ENCODE data around the gene FXYD6.

The FXYD6 gene

GRCh38 chr11:117917591-117918151, 41.2 kb upstream of the FXYD6 start:
- no peaks in the 10 kb centered on the region for H3K9me3 ChIP-seq (ENCODE audit: low read length)
- H3K36me3 ChIP-seq (ENCODE audit: insufficient read depth, low read length) = no peaks in the 10 kb centered on the region
- H3K4me1 ChIP-seq (ENCODE audit: insufficient read depth, low read length) = no peaks in the 10 kb centered on the region
- H3K27ac ChIP-seq (ENCODE audit: low read depth, low read length) = no peak overlapping the region
- H3K9ac ChIP-seq (ENCODE audit: low read length) = no peak overlapping the region
- no peaks in the 10 kb centered on the region for H3K27me3 ChIP-seq (ENCODE audit: control insufficient read depth in 1 of 2, insufficient read depth in 2 of 2, low read length in 2 of 2)
- H3K4me3 ChIP-seq (ENCODE audit: low read depth in 1 of 2, low read length in 2 of 2) = no peak overlapping the region

DNA sequence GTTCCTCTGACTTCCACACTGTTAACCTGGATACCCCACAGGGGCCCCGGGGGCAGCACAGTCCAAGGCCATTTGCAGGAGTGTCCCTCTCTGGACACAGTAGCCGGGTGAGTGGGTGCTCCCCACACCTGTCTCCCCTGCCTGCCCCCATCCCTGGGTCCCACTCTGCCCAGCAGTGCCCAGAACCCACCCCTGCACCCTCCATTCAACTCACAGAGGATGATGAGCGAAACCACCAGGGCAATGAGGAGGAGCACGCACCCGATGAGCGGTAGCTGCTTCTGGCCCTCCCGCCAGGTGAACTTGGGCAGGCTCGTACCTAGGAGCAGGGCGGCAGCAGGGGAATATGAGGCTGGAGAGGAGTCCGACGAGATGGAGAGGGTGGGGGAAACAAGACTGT, 40.5 kb upstream of the FXYD6 start:
- no peaks in the 10 kb centered on the region for H3K27me3 ChIP-seq (ENCODE audit: control insufficient read depth in 1 of 2, insufficient read depth in 2 of 2, low read length in 2 of 2)
- no peak overlapping the region for H3K4me3 ChIP-seq (ENCODE audit: low read depth in 1 of 2, low read length in 2 of 2)
- H3K4me1 ChIP-seq (ENCODE audit: insufficient read depth, low read length) = no peaks in the 10 kb centered on the region
- H3K9me3 ChIP-seq (ENCODE audit: low read length) = no peaks in the 10 kb centered on the region
- no peak overlapping the region for H3K27ac ChIP-seq (ENCODE audit: low read depth, low read length)
- H3K9ac ChIP-seq (ENCODE audit: low read length) = no peak overlapping the region
- H3K36me3 ChIP-seq (ENCODE audit: insufficient read depth, low read length) = no peaks in the 10 kb centered on the region

- H3K36me3 ChIP-seq (ENCODE audit: insufficient read depth, low read length) = no peaks in the 10 kb centered on the region
- no peak overlapping the region for H3K27ac ChIP-seq (ENCODE audit: low read depth, low read length)
- H3K4me3 ChIP-seq (ENCODE audit: low read depth in 1 of 2, low read length in 2 of 2) = no peak overlapping the region
- no peak overlapping the region for H3K9ac ChIP-seq (ENCODE audit: low read length)
- no peaks in the 10 kb centered on the region for H3K9me3 ChIP-seq (ENCODE audit: low read length)
- H3K4me1 ChIP-seq (ENCODE audit: insufficient read depth, low read length) = no peaks in the 10 kb centered on the region
- no peaks in the 10 kb centered on the region for H3K27me3 ChIP-seq (ENCODE audit: control insufficient read depth in 1 of 2, insufficient read depth in 2 of 2, low read length in 2 of 2)
These were observed 39.3 kb upstream of the FXYD6 start for GRCh38 chr11:117915672-117916235.

GRCh38 chr11:117914991-117915618, 38.6 kb upstream of the FXYD6 start:
- H3K27ac ChIP-seq (ENCODE audit: low read depth, low read length) = no peak overlapping the region
- no peaks in the 10 kb centered on the region for H3K36me3 ChIP-seq (ENCODE audit: insufficient read depth, low read length)
- H3K9me3 ChIP-seq (ENCODE audit: low read length) = no peaks in the 10 kb centered on the region
- no peaks in the 10 kb centered on the region for H3K4me1 ChIP-seq (ENCODE audit: insufficient read depth, low read length)
- no peak overlapping the region for H3K9ac ChIP-seq (ENCODE audit: low read length)
- no peak overlapping the region for H3K4me3 ChIP-seq (ENCODE audit: low read depth in 1 of 2, low read length in 2 of 2)
- H3K27me3 ChIP-seq (ENCODE audit: control insufficient read depth in 1 of 2, insufficient read depth in 2 of 2, low read length in 2 of 2) = no peaks in the 10 kb centered on the region

DNA sequence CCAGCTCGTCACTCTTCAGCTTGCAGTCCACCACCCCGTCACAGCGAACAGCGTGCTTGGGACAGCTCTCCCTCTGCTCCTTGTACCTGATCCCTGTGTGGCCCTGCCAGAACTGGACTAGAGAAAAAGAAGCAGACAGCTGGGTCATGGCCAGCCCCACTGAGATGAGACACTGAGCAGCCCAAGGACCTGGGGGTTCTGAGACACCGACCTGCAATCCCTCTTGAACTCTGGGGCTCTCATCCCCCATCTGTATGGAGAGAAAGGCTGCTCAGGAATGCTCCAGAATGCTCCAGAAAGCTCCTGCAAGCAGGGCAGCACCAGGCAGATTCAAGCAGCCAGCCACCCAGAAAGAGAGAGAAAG, 37.9 kb upstream of the FXYD6 start:
- Histone ChIP-seq H3K27me3 (ENCODE audit: control insufficient read depth in 1 of 2, insufficient read depth in 2 of 2, low read length in 2 of 2) (no peaks in the 10 kb centered on the region), H3K4me3 (ENCODE audit: low read depth in 1 of 2, low read length in 2 of 2) (no peak overlapping the region), H3K9ac (ENCODE audit: low read length) (no peak overlapping the region), H3K27ac (ENCODE audit: low read depth, low read length) (no peak overlapping the region), H3K9me3 (ENCODE audit: low read length) (no peaks in the 10 kb centered on the region), H3K4me1 (ENCODE audit: insufficient read depth, low read length) (no peaks in the 10 kb centered on the region), H3K36me3 (ENCODE audit: insufficient read depth, low read length) (no peaks in the 10 kb centered on the region)

DNA sequence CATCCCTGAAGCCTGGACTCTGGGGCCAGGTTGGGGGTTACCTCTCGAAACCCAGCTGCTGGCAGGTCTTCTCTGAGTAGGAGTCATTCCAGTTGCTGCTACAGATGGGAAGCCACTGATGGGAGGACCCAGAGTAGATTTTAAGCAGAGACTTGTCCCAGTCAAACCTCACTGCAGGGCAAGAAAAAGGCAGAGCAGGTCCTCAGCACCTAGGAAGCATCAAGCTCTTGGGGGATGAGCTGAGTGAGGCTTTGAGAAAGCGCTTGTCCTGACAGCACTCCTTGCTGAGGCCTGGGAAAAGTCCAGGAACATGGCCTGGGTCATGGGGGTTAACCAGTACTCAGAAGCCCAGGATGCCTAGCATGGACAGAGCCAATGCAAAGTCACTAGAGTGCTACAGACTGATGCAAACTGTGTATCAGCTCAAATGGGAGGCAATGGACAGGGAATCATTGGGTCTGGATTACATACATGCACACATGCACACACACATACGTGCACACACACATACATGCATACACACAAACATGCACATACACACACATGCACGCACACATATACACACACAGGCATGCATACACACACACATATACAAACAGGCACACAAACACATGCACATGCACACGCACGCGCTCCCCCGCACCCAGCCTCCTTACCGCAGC, 37.4 kb upstream of the FXYD6 start:
- H3K27me3 ChIP-seq (ENCODE audit: control insufficient read depth in 1 of 2, insufficient read depth in 2 of 2, low read length in 2 of 2) = no peaks in the 10 kb centered on the region
- no peak overlapping the region for H3K9ac ChIP-seq (ENCODE audit: low read length)
- no peaks in the 10 kb centered on the region for H3K4me1 ChIP-seq (ENCODE audit: insufficient read depth, low read length)
- H3K27ac ChIP-seq (ENCODE audit: low read depth, low read length) = no peak overlapping the region
- no peaks in the 10 kb centered on the region for H3K36me3 ChIP-seq (ENCODE audit: insufficient read depth, low read length)
- H3K4me3 ChIP-seq (ENCODE audit: low read depth in 1 of 2, low read length in 2 of 2) = no peak overlapping the region
- H3K9me3 ChIP-seq (ENCODE audit: low read length) = no peaks in the 10 kb centered on the region

DNA sequence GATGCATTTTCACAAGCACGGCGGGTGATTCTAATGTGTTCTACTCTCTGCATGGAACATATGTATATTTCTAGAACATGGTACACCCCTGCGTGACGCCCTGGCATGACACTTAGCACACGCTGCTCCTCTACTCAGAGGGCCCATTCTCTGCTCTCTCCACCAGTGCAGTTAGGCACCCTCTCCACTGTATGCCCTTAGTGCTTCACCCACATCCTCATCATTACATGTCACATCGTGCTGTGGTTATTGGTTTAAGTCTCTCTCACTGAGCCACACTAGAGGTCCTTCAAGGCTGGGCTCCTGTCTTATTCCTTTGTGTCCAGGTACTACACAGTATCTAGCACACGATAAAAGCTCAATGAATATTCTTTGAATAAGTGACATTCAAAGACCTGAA, 36.0 kb upstream of the FXYD6 start:
- Histone ChIP-seq H3K4me1 (ENCODE audit: insufficient read depth, low read length) (peaks cover 4% of the 10 kb centered on the region), H3K9me3 (ENCODE audit: low read length) (no peaks in the 10 kb centered on the region), H3K36me3 (ENCODE audit: insufficient read depth, low read length) (no peaks in the 10 kb centered on the region), H3K4me3 (ENCODE audit: low read depth in 1 of 2, low read length in 2 of 2) (no peak overlapping the region), H3K27me3 (ENCODE audit: control insufficient read depth in 1 of 2, insufficient read depth in 2 of 2, low read length in 2 of 2) (no peaks in the 10 kb centered on the region), H3K9ac (ENCODE audit: low read length) (no peak overlapping the region), H3K27ac (ENCODE audit: low read depth, low read length) (no peak overlapping the region)

GRCh38 chr11:117911694-117912093, 35.2 kb upstream of the FXYD6 start:
- no peaks in the 10 kb centered on the region for H3K36me3 ChIP-seq (ENCODE audit: insufficient read depth, low read length)
- no peak overlapping the region for H3K9ac ChIP-seq (ENCODE audit: low read length)
- H3K27me3 ChIP-seq (ENCODE audit: control insufficient read depth in 1 of 2, insufficient read depth in 2 of 2, low read length in 2 of 2) = no peaks in the 10 kb centered on the region
- H3K4me3 ChIP-seq (ENCODE audit: low read depth in 1 of 2, low read length in 2 of 2) = no peak overlapping the region
- H3K27ac ChIP-seq (ENCODE audit: low read depth, low read length) = no peak overlapping the region
- no peaks in the 10 kb centered on the region for H3K9me3 ChIP-seq (ENCODE audit: low read length)
- H3K4me1 ChIP-seq (ENCODE audit: insufficient read depth, low read length) = peaks cover 10% of the 10 kb centered on the region

DNA sequence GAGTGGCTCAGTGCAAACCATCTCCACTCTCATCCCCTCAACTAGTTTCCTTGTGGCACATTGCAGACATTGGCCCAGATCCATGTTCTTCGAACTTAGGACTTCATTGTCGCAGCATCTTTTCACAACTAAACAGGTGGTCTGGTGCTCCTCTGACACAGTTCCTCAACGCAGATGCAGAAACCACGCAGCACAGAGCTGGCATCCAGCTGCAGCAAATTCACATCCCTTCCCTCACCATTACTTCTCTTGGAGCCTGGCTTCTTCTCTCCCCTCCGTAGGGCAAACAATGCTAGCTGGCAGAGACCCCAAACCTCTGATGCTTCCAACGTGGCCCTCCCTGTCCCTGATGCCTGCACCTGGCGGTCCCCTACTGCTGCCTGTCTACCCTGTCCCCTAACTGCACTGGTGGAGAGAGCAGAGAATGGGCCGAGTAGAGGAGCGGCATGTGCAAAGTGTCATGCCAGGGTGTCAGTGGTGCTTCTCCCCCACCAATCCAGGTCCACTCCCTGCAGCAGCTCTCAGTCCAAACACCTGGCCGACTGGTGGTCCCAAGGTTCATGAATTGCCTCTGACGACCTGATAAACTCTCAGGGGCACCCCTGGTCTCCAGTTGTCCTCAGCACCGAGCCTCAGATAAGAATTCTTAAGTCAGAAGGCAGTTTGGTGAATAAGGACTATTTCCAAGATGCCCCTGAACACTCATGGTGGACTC, 34.6 kb upstream of the FXYD6 start:
- no peak overlapping the region for H3K27ac ChIP-seq (ENCODE audit: low read depth, low read length)
- no peaks in the 10 kb centered on the region for H3K36me3 ChIP-seq (ENCODE audit: insufficient read depth, low read length)
- no peak overlapping the region for H3K4me3 ChIP-seq (ENCODE audit: low read depth in 1 of 2, low read length in 2 of 2)
- H3K9ac ChIP-seq (ENCODE audit: low read length) = no peak overlapping the region
- H3K4me1 ChIP-seq (ENCODE audit: insufficient read depth, low read length) = peaks cover 10% of the 10 kb centered on the region
- no peaks in the 10 kb centered on the region for H3K9me3 ChIP-seq (ENCODE audit: low read length)
- no peaks in the 10 kb centered on the region for H3K27me3 ChIP-seq (ENCODE audit: control insufficient read depth in 1 of 2, insufficient read depth in 2 of 2, low read length in 2 of 2)

- H3K9ac ChIP-seq (ENCODE audit: low read length) = no peak overlapping the region
- peaks cover 10% of the 10 kb centered on the region for H3K4me1 ChIP-seq (ENCODE audit: insufficient read depth, low read length)
- no peaks in the 10 kb centered on the region for H3K9me3 ChIP-seq (ENCODE audit: low read length)
- H3K27ac ChIP-seq (ENCODE audit: low read depth, low read length) = no peak overlapping the region
- no peaks in the 10 kb centered on the region for H3K36me3 ChIP-seq (ENCODE audit: insufficient read depth, low read length)
- H3K27me3 ChIP-seq (ENCODE audit: control insufficient read depth in 1 of 2, insufficient read depth in 2 of 2, low read length in 2 of 2) = no peaks in the 10 kb centered on the region
- H3K4me3 ChIP-seq (ENCODE audit: low read depth in 1 of 2, low read length in 2 of 2) = no peak overlapping the region
These were observed 34.1 kb upstream of the FXYD6 start for GRCh38 chr11:117910525-117910924.

- Histone ChIP-seq H3K9me3 (ENCODE audit: low read length) (no peaks in the 10 kb centered on the region), H3K27me3 (ENCODE audit: control insufficient read depth in 1 of 2, insufficient read depth in 2 of 2, low read length in 2 of 2) (no peaks in the 10 kb centered on the region), H3K27ac (ENCODE audit: low read depth, low read length) (no peak overlapping the region), H3K4me1 (ENCODE audit: insufficient read depth, low read length) (peaks cover 10% of the 10 kb centered on the region), H3K36me3 (ENCODE audit: insufficient read depth, low read length) (no peaks in the 10 kb centered on the region), H3K4me3 (ENCODE audit: low read depth in 1 of 2, low read length in 2 of 2) (no peak overlapping the region), H3K9ac (ENCODE audit: low read length) (no peak overlapping the region)
These were observed 33.3 kb upstream of the FXYD6 start for GRCh38 chr11:117909611-117910382.

Data from muscle layer of colon (tissue), 2 donors.